ENCODE results near the gene SLC22A14.

Gene SLC22A14

GRCh38 chr3:38250198-38250597 lies 31.9 kb upstream of the SLC22A14 start:
- in situ Hi-C loops (cut with MboI; ENCODE audit: low sequenced_read_pairs, unreplicated experiment), result no loop called here
- no peak for DNase-seq (ENCODE audit: low spot score)
- no peak for TF ChIP-seq CTCF (IDR thresholded peaks at IDR 0.05; ENCODE audit: borderline replicate concordance, control extremely low read depth, extremely low read depth, insufficient read depth, missing control alignments)

GRCh38 chr3:38251197-38251596 lies 30.9 kb upstream of the SLC22A14 start:
- no peak for DNase-seq (ENCODE audit: low spot score)
- in situ Hi-C loops (cut with MboI; ENCODE audit: low sequenced_read_pairs, unreplicated experiment), result no loop called here
- TF ChIP-seq CTCF (IDR thresholded peaks at IDR 0.05; ENCODE audit: borderline replicate concordance, control extremely low read depth, extremely low read depth, insufficient read depth, missing control alignments), result no peak

- TF ChIP-seq CTCF (IDR thresholded peaks at IDR 0.05; ENCODE audit: borderline replicate concordance, control extremely low read depth, extremely low read depth, insufficient read depth, missing control alignments), result no peak
- in situ Hi-C loops (cut with MboI; ENCODE audit: low sequenced_read_pairs, unreplicated experiment), result no loop called here
Measured at GRCh38 chr3:38253704-38254103, 28.4 kb upstream of the SLC22A14 start.

GRCh38 chr3:38254872-38255271 lies 27.2 kb upstream of the SLC22A14 start:
- TF ChIP-seq CTCF (IDR thresholded peaks at IDR 0.05; ENCODE audit: borderline replicate concordance, control extremely low read depth, extremely low read depth, insufficient read depth, missing control alignments), result no peak
- no peak for DNase-seq (ENCODE audit: low spot score)
- in situ Hi-C loops (cut with MboI; ENCODE audit: low sequenced_read_pairs, unreplicated experiment), result no loop called here

More at GRCh38 chr3:38253704-38254103, 28.4 kb upstream of the SLC22A14 start:
- no peak for DNase-seq (ENCODE audit: low spot score)

- no peak for DNase-seq (ENCODE audit: low spot score)
- in situ Hi-C loops (cut with MboI; ENCODE audit: low sequenced_read_pairs, unreplicated experiment), result no loop called here
- no peak for TF ChIP-seq CTCF (IDR thresholded peaks at IDR 0.05; ENCODE audit: borderline replicate concordance, control extremely low read depth, extremely low read depth, insufficient read depth, missing control alignments)
Measured at GRCh38 chr3:38255627-38256026, 26.5 kb upstream of the SLC22A14 start.

- no peak for DNase-seq (ENCODE audit: low spot score)
- TF ChIP-seq CTCF (IDR thresholded peaks at IDR 0.05; ENCODE audit: borderline replicate concordance, control extremely low read depth, extremely low read depth, insufficient read depth, missing control alignments), result no peak
- in situ Hi-C loops (cut with MboI; ENCODE audit: low sequenced_read_pairs, unreplicated experiment), result no loop called here
Measured at GRCh38 chr3:38257583-38257982, 24.5 kb upstream of the SLC22A14 start.

GRCh38 chr3:38260474-38260873 lies 21.6 kb upstream of the SLC22A14 start:
- in situ Hi-C loops (cut with MboI; ENCODE audit: low sequenced_read_pairs, unreplicated experiment), result no loop called here
- no peak for TF ChIP-seq CTCF (IDR thresholded peaks at IDR 0.05; ENCODE audit: borderline replicate concordance, control extremely low read depth, extremely low read depth, insufficient read depth, missing control alignments)
- no peak for DNase-seq (ENCODE audit: low spot score)
